ENCODE results near the gene MYH7.

GRCh38 chr14:23444314-23444713, 8.9 kb upstream of the MYH7 start:
- TF ChIP-seq CTCF (IDR thresholded peaks at IDR 0.05) (no peak), POLR2A (IDR thresholded peaks at IDR 0.05) (no peak)
